Astrocyte (in vitro differentiated cells and primary cell): ENCODE measurements around the gene CHD6. TPM values are rescaled to one million over a fixed set of nuclear protein-coding genes. Genes with fewer than 3 reads are reported as not detected.

Experiments
- DNase-seq: peaks from one replicate; pipeline ENCODE4 v3.0.0-alpha.2; 2010; ENCODE audit warnings: low read depth
- FAIRE-seq: peaks from 2 replicates; lab custom pipeline; 2011; peaks lifted over from hg19 to GRCh38; lab: Jason Lieb, UNC
- H2AFZ ChIP-seq: 2 replicates; pipeline ENCODE4 v1.6.0; 2012; ENCODE audit warnings: low read depth, low read length, inconsistent platforms
- H3K27ac ChIP-seq: 2 replicates; pipeline ENCODE4 v1.5.1; 2011; ENCODE audit warnings: low read depth, low read length, inconsistent platforms
- H3K27me3 ChIP-seq: 2 replicates; pipeline ENCODE4 v1.6.0; 2011; ENCODE audit warnings: low read length, inconsistent platforms; ENCODE audit not compliant: insufficient read depth
- H3K36me3 ChIP-seq: 2 replicates; pipeline ENCODE4 v1.5.1; 2011; ENCODE audit warnings: low read length, inconsistent platforms; ENCODE audit not compliant: insufficient read depth
- H3K4me1 ChIP-seq: 2 replicates; pipeline ENCODE4 v1.5.1; 2011; ENCODE audit warnings: low read length, inconsistent platforms; ENCODE audit not compliant: insufficient read depth
- H3K4me2 ChIP-seq: 2 replicates; pipeline ENCODE4 v1.6.0; 2012; ENCODE audit warnings: low read length, inconsistent platforms
- H3K4me3 ChIP-seq: 2 replicates; pipeline ENCODE4 v1.5.1; 2011; ENCODE audit warnings: low read depth, mild to moderate bottlenecking, low read length, inconsistent platforms; ENCODE audit not compliant: insufficient read depth
- H3K79me2 ChIP-seq: 2 replicates; pipeline ENCODE4 v1.6.0; 2012; ENCODE audit warnings: mild to moderate bottlenecking, low read length, inconsistent platforms; ENCODE audit not compliant: insufficient read depth
- H3K9ac ChIP-seq: 2 replicates; pipeline ENCODE4 v1.6.0; 2012; ENCODE audit warnings: mild to moderate bottlenecking, low read length, inconsistent platforms
- H3K9me3 ChIP-seq: 2 replicates; pipeline ENCODE4 v1.5.1; 2012; ENCODE audit warnings: low read depth, mild to moderate bottlenecking, low read length, inconsistent platforms; ENCODE audit not compliant: insufficient read depth
- H4K20me1 ChIP-seq: 2 replicates; pipeline ENCODE4 v1.6.0; 2012; ENCODE audit warnings: low read length, inconsistent platforms; ENCODE audit not compliant: insufficient read depth
- H3K27ac Mint-ChIP-seq: one replicate; pipeline ENCODE4 v1.8.0; 2021; ENCODE audit warnings: mild to moderate bottlenecking, mixed read lengths; ENCODE audit not compliant: unreplicated experiment
- H3K27me3 Mint-ChIP-seq: one replicate; pipeline ENCODE4 v1.8.0; 2021; ENCODE audit warnings: low read depth, mixed read lengths; ENCODE audit not compliant: unreplicated experiment
- H3K36me3 Mint-ChIP-seq: one replicate; pipeline ENCODE4 v1.8.0; 2021; ENCODE audit warnings: low read depth, mixed read lengths; ENCODE audit not compliant: unreplicated experiment
- H3K4me1 Mint-ChIP-seq: one replicate; pipeline ENCODE4 v1.8.0; 2021; ENCODE audit warnings: low read depth, mixed read lengths; ENCODE audit not compliant: unreplicated experiment
- H3K4me3 Mint-ChIP-seq: one replicate; pipeline ENCODE4 v1.8.0; 2021; ENCODE audit warnings: mild to moderate bottlenecking, moderate library complexity, mixed read lengths; ENCODE audit not compliant: unreplicated experiment
- H3K9me3 Mint-ChIP-seq: one replicate; pipeline ENCODE4 v1.8.0; 2021; ENCODE audit warnings: mild to moderate bottlenecking, mixed read lengths; ENCODE audit not compliant: unreplicated experiment
- EZH2 ChIP-seq: IDR thresholded peaks from 2 replicates; pipeline ENCODE4 v1.6.1; 2012; ENCODE audit warnings: mild to moderate bottlenecking, low read length, inconsistent platforms; ENCODE audit not compliant: insufficient read depth
- total RNA-seq: library from RNA; stranded (reverse); gene quantifications from 2 replicates; pipeline ENCODE4 v1.2.1, GENCODE V29; 2021
- TF ChIP-seq, protein P1 (sequence below): IDR thresholded peaks from 2 replicates; pipeline ENCODE4 v1.5.1; 2011; ENCODE audit warnings: low read depth, mild to moderate bottlenecking, inconsistent platforms, low read length, moderate library complexity; ENCODE audit not compliant: insufficient read depth

CHD6 gene
- total RNA-seq, 1 donor from 2014 or later: 44.7 TPM

DNA sequence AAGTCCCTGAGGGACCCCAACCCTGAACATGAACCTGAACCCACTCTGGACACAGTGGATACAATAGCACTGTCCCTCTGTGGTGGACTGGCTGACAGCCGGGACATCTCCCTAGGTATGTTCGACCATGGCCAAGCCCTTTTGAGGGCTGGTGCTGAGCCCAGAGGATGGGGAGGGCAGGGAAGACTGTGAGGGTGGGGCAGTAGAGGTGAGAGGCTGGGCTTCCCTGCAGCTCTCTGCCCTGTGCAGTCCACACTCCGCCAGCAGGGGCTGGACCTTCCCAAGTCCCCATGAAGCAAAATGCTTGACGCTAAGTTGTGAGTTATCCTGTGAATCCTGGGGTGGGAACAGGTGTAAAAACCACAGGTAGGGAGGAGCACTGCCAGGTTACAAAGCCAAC lies 266.1 kb downstream of the CHD6 start:
- H3K27ac ChIP-seq: no peak overlapping the region
- H2AFZ ChIP-seq: no peak overlapping the region
- H3K36me3 ChIP-seq: no peaks in the 10 kb centered on the region
- no peak for DNase-seq
- H3K27ac Mint-ChIP-seq: no peak overlapping the region
- no peaks in the 10 kb centered on the region for H3K9me3 ChIP-seq
- H3K9me3 Mint-ChIP-seq: no peaks in the 10 kb centered on the region
- no peaks in the 10 kb centered on the region for H3K27me3 ChIP-seq
- H3K9ac ChIP-seq: no peak overlapping the region
- peaks cover 44% of the 10 kb centered on the region for H3K36me3 Mint-ChIP-seq
- H3K4me2 ChIP-seq: no peak overlapping the region
- TF ChIP-seq, protein P1, sequence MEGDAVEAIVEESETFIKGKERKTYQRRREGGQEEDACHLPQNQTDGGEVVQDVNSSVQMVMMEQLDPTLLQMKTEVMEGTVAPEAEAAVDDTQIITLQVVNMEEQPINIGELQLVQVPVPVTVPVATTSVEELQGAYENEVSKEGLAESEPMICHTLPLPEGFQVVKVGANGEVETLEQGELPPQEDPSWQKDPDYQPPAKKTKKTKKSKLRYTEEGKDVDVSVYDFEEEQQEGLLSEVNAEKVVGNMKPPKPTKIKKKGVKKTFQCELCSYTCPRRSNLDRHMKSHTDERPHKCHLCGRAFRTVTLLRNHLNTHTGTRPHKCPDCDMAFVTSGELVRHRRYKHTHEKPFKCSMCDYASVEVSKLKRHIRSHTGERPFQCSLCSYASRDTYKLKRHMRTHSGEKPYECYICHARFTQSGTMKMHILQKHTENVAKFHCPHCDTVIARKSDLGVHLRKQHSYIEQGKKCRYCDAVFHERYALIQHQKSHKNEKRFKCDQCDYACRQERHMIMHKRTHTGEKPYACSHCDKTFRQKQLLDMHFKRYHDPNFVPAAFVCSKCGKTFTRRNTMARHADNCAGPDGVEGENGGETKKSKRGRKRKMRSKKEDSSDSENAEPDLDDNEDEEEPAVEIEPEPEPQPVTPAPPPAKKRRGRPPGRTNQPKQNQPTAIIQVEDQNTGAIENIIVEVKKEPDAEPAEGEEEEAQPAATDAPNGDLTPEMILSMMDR: no peak
- TF ChIP-seq EZH2: no peak
- H3K79me2 ChIP-seq: no peaks in the 10 kb centered on the region
- no peaks in the 10 kb centered on the region for H4K20me1 ChIP-seq
- H3K4me3 Mint-ChIP-seq: no peak overlapping the region
- H3K27me3 Mint-ChIP-seq: no peaks in the 10 kb centered on the region
- no peaks in the 10 kb centered on the region for H3K4me1 Mint-ChIP-seq
- no peak overlapping the region for H3K4me3 ChIP-seq
- no peaks in the 10 kb centered on the region for H3K4me1 ChIP-seq
- FAIRE-seq: no peak
